ENCODE measurements around the gene AK3.

AK3 gene

DNA sequence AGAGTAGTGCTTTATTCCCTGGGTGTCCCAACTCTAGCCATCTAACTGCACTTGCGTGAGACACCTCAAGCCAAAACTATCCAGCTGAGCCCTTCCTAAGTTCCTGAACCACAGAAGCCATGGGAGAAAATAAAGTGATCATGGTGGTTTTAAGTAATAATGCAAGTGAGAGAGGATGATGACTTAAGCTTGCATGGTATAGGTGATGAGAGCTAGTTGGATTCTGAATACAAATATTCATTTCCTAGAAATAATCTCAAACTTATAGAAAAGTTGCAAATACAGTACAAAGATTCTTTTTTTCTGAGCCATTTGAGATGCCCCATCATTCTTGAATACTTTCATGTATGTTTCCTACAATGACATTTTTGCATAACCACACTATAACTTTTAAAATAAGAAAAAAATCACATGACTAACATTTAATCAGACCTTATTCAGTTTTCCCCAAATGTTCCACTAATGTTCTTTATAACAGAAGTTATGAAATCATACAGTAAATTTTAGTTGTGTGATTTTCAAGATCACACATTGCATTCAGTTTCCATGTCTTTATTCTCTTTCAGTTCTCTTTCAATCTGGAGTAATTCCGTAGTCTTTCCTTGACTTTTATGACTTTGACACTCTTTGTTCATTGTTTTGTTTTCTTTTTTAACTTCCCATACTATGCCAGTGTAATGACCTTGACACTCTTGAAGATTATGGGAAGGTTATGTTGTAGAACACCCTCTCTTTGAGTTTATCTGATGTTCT, 5.5 kb upstream of the AK3 start:
- DNase-seq, result no peak

DNA sequence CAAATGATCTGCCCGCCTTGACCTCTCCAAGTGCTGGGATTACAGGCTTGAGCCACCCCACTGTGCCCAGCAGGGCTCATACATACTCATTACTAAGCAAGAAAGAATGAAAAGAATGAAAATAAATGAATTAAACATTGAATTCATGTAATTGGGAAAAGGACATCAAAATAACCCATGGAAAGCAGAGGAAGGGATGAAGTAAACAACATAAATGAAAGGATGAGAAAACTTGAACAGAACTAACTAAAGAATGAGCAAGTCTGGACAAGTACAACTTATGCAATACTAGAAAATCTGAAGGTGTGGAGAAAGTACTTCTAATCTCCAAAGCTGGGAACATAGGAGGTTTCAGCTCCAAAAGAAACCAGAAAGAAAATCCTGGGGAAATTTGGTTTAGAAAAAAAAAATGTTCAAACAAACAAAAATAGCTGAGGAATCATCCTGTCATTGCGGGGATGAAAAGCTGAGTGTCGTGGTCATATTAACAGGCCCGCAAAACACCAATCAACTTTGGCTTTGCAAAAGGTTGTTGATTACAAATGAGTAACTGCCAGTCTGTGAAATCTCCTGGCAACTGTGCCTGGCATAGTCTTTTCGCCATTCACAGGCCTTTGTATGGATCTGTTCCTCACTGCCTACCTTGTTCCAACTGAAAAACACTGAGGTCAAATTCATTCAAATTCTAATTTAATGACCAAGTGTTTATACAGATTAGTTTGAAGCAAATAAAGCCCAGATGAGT, 2.3 kb upstream of the AK3 start:
- DNase-seq, result no peak

DNA sequence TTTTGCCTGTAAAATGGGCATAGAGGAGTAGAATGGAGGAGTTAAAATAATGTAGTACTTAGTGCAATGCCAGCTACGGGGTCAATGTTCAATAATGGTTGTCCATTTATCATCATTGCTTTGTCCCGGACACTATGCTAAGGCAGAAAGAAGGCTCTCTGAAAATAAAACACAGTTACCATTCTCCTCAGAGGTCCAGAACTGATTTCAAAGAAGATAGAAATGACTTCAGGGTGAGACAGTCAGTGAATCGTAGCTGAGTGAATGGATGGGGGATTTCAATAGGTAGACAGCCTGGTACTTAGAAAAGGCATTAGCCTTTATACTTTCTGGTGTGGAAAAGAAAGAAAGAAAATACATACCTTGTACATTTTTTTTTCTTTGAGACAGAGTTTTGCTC, 1.2 kb upstream of the AK3 start:
- DNase-seq, result no peak

DNA sequence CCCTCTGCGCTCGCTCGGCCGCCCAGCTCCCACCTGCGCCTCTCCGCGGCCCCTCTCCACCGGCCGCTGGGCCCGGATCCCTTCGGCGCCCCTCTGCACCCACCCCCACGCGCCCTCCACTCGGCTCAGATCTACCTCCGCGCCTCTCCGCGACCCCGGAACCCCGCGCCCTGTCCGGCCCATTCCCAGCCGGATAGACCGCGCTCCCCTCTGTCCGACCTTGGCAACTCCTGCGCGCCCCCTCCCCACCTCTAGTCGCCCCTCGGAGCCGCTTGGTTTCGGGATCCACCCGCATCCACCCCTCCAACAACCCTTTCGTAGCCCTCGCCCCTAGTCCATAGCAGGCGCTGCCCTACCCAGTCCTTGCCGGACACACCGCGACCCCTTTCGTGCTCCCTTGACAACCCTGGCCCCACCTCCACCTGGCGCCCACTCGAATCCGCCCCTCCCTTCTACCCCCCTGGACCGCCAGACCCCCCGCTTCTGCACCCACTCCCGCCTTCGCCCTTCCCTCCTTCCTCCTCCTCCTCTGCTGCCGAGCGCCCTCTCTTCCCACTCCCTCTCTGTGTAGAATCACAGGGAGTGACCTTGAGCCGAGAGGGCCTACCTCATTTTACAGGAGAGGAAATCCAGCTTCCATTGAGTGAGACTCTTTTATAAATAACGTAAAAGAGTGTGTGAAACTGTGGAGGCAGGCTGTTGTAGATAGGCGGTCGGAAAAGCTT, 525 bp upstream of the AK3 start:
- DNase-seq, result no peak

DNA sequence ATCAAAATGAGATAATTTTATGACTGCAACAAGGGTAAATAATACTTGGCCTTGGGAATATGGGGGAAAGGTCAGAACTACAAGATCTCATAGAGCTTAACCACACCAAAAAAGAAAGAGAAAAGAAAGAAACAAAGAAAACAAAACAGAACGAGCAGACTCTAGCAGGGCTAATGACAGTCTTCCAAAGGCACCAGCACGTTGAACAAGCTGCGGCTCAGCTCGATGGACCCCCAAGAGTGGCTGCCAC, 689 bp downstream of the AK3 start:
- no peak for DNase-seq

DNA sequence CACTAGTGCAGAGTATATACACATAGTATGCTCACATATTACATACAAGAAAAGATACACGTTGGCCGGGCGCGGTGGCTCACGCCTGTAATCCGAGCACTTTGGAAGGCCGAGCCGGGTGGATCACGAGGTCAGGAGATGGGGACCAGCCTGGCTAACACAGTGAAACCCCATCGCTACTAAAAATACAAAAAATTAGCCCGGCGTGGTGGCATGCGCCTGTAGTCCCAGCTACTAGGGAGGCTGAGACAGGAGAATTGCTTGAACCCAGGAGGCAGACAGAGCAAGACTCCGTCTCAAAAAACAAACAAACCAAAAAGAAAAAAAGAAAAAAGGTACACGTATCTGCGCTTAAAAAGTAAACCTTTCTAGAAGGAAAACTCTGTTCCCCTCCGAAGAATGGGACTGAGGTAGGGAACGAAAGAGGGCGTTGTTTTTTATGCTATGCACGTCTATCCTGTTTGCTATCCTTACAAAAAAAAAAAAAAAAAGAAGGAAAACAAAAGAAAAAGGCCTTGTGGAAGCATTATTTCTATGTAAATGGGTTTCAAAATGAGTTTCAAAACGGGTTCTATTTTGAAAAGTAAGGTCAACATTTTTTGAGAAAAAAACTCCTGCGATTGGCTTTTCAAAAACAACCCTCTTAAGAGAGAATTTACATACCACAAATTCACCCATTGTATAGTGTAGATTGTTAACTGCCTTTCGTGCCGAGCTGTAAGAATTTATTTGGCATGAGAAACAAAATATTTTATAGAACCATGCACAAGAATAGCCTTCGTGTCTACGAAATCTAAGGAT, 1.2 kb downstream of the AK3 start:
- no peak for DNase-seq

DNA sequence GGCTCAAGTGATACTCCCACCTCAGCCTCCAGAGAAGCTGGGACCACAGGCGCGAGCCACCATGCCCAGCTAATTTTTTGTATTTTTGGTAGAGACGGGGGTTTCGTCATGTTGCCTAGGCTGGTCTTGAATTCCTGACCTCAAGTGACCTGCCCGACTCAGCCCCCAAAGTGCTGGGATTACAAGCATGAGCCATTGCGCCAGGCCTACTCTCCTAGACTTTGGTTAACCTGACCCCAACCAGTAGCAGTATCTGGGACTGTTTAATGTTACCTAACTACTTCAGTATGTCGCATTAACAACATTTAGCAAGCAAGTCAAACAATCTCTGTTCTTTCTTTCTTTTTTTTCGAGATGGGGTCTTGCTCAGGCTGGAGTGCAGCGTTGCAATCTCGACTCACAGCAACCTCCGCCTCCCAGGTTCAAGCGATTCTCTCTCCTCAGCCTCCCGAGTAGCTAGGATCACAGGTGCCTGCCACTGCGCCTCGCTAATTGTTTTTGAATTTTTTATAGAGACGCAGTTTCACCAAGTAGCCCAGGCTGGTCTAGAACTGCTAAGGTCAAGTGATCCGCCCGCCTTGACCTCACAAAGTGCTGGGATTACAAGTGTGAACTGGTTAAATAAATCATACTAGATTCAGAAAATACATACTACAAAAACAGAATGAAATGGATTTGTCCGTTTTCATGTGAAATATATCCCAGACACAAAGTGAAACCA, 2.0 kb downstream of the AK3 start:
- no peak for DNase-seq

DNA sequence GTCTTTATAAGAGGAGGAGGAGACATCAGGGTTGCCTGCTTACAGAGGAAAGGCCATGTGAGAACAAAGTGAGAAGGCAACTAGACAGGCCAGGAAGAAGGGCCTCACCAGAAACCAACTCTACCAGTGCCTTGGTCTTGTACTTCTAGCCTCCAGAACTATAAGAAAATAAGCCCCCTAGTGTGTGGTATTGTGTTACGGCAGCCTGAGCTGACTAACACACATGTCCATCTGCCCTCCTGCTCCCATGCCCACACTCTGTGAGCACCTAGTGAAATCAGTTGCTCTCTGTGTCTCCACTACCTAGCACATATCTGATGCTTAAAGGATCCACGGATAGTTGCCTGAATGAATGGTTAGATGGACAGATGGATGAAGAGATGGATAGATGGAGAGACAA, 6.9 kb downstream of the AK3 start:
- no peak for DNase-seq

DNA sequence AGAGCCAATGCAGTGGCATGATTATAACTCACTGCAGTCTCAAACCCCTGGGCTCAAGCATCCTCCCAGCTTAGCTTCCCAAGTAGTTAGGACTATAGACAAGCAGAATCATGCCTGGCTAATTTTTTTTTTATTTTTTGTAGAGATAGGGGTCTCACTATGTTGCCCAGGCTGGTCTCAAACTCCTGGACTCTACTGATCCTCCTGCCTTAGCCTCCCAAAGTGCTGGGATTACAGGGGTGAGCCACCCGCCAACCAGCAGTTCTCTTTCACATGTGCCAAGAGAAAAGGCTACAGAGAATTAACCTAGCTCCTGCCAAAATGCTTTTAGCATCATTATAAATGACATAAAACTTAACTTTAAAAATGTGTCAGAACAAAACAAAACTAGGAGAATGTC, 8.1 kb downstream of the AK3 start:
- no peak for DNase-seq

DNA sequence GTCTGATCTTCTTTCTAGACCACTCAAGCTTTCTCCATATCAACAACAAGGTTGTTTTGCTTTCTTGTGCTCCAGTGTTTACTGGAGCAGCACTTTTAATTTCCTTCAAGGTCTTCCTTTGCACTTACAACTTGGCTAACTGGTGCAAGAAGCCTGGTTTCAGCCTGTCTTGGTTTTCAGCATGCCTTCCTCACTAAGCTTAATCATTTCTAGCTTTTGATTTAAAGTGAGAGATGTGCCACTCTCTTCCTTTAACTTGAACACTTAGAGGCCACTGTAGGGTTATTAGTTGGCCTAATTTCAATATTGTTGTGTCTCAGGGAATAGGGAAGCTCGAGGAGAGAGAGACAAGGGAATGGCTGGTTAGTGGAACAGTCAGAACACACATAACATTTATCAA, 13.4 kb downstream of the AK3 start:
- DNase-seq, result no peak

DNA sequence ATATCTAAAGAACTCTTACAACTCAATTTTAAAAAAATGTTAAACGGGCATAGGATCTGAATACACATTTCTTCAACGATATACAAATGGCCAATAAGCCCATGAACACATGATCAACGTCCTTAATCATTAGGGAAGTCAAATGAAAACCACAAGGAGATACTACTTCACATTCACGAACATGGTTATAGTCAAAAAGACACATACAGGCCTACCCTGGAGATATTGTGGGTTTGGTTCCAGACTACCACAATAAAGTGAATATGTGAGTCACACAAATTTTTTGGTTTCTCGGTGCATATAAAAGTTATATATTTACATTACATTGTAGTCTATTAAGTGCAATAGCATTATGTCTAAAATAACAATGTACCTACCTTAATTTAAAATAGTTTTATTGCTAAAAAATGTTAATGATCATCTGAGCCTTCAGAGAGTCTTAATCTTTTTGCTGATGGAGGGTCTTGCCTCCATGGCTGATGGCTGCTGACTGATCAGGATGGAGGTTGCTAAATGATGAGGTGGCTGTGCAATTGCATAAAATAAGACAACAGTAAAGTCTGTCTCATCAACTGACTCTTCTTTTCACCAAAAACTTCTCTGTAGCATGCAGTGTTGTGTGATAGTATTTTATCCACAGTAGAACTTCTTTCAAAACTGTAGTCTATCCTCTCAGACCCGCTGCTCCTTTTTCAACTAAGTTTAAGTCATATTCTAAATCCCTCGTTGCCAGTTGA, 15.1 kb downstream of the AK3 start:
- no peak for DNase-seq

DNA sequence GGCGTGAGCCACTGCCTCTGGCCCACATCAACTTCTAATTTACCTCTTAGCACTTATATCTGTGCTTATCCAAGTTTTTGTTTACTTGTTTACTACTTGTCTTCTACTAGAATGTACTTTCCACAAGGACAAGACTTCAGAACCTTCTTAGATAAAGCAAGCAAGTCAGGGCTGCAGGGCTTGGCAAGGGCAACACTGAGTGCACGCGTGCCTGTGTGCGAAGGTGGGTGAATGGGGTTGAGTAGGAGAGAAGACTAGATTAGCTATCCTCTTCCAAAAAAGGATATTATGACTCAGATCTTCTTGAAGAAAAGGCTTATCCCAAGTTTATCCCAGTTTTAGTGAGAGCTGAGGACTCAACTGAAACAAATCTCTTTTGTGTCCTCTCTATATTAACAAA, 19.3 kb downstream of the AK3 start:
- no peak for DNase-seq

DNA sequence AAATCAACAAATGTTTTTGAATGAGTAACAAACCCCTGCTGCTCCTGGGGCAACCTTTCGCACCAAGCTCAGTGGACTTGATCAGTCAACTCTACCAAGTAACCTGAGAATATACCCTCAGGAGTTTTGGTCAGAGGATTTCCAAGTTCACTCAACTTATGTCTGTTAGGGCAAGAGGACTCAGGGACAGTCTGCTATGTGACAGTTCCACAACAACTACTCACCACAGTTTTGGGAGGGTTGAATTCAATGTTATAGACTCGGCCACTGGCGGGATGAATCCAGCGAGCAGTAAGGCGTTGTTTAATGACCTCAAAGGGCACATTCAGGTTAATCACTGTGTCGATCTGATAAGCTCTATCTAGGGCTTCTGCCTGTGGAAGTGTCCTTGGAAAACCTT, 22.1 kb downstream of the AK3 start:
- no peak for DNase-seq

DNA sequence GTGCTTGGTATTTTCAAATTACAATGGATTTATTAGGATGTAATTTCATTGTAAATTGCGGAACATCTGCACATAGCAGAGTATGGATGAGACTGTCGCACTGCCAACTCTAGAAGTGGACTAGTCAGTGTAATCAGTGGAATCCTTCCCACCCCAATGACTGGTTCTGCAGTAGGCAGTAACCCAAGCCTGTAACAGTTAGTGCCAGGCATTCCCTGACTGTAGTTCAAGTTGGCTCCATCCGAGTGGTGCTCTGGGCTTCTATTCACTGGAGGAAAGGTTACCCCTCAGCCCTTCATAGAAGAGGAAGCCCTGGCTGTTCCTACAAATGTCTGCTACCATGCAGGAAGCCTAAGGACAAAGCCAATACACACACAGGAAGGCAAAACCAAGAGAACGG, 23.2 kb downstream of the AK3 start:
- no peak for DNase-seq

DNA sequence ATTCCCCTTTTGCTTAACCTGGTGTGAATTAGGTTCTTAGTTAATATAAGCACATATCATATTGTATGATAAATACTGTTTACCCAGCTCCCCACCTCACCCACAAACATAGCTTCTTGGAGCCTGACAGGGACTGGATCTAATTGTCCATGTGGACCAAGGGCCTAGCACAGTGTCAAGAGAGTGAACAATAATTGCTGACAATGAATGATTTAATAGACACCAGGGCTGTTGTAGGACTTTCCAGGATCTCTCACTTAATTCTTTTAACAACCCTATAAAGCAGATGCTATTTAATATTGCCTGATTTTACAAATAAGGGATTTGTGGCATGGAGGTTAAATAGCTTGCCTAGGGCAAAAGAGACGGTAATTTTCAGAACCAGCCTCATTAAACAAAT, 24.8 kb downstream of the AK3 start:
- DNase-seq, result no peak

DNA sequence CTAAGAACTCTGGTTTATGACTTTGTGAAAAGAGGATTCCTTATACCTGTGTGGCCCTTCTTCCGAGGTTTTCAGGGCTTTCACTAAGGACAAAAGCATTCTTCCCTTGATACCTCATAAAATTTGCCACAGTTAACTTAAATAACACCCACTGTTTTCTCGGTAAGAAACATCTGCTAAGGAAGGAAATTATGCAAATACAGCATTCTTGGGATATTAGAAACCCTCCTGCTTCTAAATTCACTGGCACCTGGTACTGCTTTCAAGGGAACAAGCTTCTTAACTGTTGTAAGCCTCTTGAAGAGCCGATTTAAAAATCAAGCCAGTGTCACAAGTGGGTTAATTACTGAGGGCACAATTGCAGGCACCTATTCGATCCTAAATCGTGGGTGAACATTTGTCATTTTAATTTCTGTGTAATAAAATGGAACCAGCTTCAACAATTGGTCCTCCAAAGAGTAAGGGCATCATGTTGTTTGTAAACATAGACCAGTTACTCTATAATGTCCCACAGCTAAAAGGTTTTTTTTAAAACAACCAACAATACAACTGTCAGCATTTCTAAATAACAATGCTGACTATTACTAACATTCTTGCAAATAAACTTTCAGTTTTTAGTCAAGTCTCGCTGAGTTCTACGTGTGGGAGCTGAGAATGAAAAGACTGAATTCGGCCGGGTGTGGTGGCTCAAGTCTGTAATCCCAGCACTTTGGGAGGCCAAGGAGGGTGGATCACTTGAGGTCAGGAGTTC, 26.6 kb downstream of the AK3 start:
- DNase-seq, result peak; percentile 87

DNA sequence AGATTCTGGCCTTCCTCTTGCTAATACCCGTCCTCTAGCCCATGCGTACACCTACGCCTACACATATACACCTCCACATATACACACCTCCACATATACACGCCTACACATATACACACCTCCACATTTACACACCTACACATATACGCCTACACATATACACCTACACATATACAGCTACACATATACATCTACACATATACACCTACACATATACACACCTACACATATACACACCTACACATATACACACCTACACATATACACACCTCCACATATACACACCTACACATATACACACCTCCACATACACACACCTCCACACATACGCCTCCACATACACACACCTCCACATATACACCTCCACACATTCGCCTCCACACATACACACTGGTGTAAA, 27.2 kb downstream of the AK3 start:
- DNase-seq, result no peak

DNA sequence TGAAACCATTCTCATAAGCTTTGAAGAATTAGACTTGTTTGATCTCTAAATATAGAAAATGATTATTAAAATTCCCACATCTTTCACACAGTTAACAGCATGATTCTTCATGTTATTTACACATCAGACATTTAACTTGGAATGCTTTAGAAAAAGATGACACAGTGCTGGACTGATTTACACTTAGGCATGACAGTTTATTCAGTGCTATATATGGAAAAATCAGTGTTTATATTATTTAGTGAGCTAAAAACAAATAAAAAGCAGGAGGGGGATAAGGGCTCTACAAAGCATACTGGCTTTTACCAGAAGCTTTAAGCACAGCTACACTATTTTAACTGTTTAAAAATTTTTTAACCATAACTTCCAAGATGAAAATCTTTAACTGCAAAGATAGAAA, 31.6 kb downstream of the AK3 start:
- no peak for DNase-seq

DNA sequence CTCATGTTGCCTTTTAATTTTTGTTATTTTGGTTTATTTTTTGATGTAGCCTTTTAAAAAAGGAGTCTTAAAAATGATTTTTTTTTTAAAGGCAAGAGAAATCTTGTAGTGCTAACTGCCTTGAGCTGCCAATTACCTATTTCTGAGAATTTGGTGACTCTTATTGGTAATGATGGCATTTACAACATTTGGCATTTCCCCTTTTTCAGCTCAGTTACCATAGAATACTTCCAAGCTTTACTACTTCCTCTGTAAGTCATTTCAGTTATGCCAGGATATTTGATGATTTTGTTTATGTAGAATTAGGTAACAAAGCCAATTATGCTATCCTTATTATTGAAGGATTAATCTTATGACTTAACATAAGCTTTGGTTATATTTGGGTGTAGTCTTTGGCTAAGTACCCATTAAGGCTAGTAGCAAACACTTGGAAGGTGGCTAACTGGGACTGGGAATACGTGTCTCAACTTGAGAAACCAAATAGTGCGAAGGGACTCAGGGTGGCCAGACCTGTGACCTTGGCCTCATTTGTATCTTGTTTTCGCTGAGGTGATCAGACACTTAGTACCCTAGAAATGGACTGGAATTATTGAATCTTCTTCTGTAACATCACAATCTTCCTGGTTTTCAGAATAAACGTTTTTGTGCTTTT, 33.9 kb downstream of the AK3 start:
- no peak for DNase-seq

DNA sequence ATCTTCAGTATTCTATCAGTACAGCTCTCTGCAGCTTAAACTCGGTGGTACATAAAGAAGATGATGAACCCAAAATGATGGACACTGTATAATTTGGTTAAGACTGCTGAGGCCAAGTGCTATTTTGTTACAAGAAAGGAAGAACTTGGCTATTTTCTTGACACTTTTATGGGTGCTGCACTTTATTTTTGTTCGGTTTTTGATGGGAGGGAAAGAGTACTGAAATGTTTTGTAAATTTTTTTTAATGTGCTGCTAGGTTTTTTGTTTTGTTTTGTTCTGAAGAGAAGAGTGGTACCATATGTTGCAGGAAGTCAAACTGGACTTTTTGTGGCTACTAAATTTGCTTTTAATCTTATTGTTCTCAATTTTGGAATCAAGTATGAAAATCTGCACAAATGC, 35.0 kb downstream of the AK3 start:
- no peak for DNase-seq

DNA sequence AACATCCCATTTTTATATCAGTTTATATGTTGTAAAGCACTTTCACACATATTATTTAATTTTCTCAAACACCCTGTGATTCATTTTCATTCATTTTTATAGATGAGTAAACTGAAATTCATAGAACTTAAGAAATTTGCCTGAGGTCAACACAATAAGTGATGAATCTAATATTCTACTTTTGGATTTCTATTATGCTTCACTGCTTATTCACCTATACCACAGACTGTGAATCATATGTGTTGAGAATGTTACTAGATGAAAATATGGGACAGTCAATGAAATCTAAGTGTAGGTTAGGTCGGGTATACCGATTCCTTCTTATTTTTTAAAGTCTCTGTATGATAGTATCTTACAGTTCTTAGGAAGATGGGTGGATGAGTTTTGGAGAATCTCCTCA, 36.9 kb downstream of the AK3 start:
- DNase-seq, result no peak

Data from NCI-H524 treated with DMSO at 0.1 percent for 48 hours (cell line).